ENCODE measurements around the gene UBE2B.
"Not testable (repeated sequence)": the region's sequence is repeated elsewhere in the genome, so short reads cannot be mapped to it uniquely, and the experiment has no call there.

- TF ChIP-seq ZNF274 (IDR thresholded peaks at IDR 0.05; ENCODE audit: low read depth, low read length); CTCF (IDR thresholded peaks at IDR 0.05 in 2 of 3, conservative IDR thresholded peaks at IDR 0.05 in 1 of 3; ENCODE audit: borderline replicate concordance in 1 of 3, insufficient read depth in 1 of 3, low read depth in 2 of 3, low read length in 2 of 3); POLR2AphosphoS5 (IDR thresholded peaks at IDR 0.05; ENCODE audit: low read depth, low read length); EZH2 (IDR thresholded peaks at IDR 0.05); POLR2A (IDR thresholded peaks at IDR 0.05; ENCODE audit: borderline replicate concordance, extremely low read depth, insufficient read depth, insufficient read length); REST (IDR thresholded peaks at IDR 0.05; ENCODE audit: low read depth); JUND (IDR thresholded peaks at IDR 0.05): not testable (repeated sequence)
Observed at GRCh38 chr5:134336833-134337232, 34.5 kb upstream of the UBE2B start.
